ENCODE measurements around the gene SERPINI2.
A peak's percentile ranks its signal among the peaks of the same experiment; 100 is the strongest.

The SERPINI2 gene

DNA sequence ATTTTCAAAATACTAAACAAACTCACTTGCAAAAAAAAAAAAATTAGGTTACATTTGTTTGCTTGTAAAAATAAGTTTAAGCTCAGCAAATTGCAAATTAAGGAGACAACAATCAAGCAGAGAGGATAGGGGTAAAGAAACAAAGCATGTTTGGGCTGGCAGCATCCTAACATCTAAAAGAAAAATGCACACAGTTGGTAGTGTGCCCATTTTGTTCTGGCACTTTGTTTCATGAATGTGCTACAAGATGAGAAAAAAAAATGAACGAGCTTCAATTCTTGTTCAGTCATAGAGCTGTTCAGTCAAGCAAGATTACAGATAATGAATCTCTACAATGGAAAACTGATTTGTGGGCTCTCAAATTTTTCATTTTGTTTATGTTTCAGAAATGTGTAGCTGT, 76.0 kb downstream of the SERPINI2 start:
- no peak overlapping the region for H3K27ac ChIP-seq
- TF ChIP-seq ZFX (IDR thresholded peaks at IDR 0.05): no peak
- TF ChIP-seq, protein P1, sequence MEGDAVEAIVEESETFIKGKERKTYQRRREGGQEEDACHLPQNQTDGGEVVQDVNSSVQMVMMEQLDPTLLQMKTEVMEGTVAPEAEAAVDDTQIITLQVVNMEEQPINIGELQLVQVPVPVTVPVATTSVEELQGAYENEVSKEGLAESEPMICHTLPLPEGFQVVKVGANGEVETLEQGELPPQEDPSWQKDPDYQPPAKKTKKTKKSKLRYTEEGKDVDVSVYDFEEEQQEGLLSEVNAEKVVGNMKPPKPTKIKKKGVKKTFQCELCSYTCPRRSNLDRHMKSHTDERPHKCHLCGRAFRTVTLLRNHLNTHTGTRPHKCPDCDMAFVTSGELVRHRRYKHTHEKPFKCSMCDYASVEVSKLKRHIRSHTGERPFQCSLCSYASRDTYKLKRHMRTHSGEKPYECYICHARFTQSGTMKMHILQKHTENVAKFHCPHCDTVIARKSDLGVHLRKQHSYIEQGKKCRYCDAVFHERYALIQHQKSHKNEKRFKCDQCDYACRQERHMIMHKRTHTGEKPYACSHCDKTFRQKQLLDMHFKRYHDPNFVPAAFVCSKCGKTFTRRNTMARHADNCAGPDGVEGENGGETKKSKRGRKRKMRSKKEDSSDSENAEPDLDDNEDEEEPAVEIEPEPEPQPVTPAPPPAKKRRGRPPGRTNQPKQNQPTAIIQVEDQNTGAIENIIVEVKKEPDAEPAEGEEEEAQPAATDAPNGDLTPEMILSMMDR (conservative IDR thresholded peaks at IDR 0.05): no peak

DNA sequence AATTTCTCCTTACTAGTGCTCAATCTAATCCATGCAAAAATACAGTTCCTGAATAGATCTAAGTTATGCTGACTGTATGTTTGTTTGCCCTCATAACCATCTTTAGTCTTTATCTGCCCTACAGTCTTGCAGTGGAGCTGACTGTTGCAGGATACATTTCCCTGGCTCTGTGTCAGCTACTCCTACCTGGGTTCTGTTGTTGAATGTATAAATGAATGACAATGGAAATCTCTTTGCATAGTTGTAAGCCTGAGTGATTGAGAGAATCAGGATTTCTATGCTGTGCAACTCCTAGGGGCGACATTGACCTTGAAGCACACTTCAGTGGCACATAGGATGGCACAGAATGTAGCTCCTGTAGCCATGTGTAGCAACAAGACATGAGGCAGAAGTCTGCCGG, 77.8 kb downstream of the SERPINI2 start:
- no peak overlapping the region for H3K27ac ChIP-seq
- TF ChIP-seq ZFX (IDR thresholded peaks at IDR 0.05): no peak
- TF ChIP-seq, protein P1 (conservative IDR thresholded peaks at IDR 0.05): no peak

DNA sequence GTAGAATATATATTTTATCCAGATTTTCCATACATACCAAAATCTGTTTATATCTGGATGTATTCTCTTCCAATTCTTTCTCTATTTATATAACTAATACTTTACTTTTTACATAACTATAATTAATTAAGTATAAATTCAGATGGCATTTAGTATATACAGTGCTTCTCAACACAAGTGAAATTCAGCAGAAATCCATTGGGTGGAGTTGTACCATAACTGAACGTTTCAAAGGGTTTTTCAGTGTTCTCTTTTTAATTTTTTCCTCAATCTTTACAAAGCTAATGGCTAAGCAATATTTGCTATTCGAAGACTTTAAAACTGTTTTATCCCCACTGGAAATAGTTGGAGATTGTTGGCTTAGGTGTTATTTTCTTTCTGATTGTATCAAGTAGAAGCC, 79.8 kb downstream of the SERPINI2 start:
- TF ChIP-seq, protein P1 (conservative IDR thresholded peaks at IDR 0.05): peak; percentile 41
- no peak for TF ChIP-seq ZFX (IDR thresholded peaks at IDR 0.05)

More for the DNA sequence above, 79.8 kb downstream of the SERPINI2 start:
- H3K27ac ChIP-seq: no peak overlapping the region
